ENCODE measurements around the gene SLCO2B1.

SLCO2B1 gene

DNA sequence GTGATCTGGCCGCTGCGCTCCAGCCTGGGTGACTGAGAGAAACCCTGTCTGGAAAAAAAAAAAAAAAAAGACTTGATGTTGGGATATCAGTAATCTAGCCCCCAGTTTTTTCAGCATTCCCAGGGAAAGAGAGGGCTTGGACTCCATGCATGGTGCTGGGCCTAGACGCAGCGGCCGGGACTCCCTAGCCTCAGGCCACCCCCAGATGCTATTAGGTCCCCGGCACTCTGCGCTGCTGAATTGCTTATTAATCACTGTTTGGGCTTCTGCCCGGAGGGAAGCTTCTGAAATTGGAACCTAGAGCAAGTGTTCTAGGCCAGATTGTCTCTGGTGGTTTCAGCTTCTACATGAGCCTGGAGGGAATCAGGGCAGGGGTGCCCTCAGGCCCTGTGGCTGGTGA lies 39.0 kb downstream of the SLCO2B1 start:
- no peak for DNase-seq (ENCODE audit: extremely low spot score, insufficient read length, low read depth)

DNA sequence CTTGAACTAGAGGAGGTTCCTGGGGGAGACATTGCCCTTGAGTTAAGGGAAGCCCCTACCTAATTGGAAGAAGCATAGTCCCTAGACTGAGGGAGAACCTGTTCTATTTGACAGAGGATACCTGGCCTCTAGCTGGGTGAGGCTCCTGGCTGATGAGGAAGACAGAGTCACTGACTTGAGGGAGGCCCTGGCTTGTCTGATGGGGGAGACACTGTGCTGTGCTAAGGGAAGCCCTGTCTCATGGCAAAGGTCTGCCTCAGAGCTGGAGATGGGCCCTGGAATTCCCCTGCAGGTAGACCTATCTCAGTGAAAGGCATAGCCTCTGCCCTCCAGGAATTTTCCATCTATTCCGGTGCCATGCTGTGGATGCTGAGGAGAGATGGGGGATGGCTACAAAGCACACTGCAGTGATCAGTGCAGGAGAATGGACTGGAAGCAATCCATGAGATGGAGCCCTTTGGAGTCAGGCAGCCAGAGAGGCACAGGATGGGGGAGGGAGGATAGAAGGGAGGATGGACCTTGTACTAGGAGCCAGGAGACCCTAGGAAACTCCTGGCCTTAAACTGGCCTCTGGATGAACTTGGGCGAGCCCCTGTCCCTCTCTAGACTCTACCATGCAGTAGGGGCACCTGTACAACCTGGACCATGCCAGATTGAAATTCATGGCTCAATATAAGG lies 39.9 kb downstream of the SLCO2B1 start:
- no peak for DNase-seq (ENCODE audit: extremely low spot score, insufficient read length, low read depth)
- no peak for FAIRE-seq

More for the DNA sequence above, 39.0 kb downstream of the SLCO2B1 start:
- FAIRE-seq = no peak

DNA sequence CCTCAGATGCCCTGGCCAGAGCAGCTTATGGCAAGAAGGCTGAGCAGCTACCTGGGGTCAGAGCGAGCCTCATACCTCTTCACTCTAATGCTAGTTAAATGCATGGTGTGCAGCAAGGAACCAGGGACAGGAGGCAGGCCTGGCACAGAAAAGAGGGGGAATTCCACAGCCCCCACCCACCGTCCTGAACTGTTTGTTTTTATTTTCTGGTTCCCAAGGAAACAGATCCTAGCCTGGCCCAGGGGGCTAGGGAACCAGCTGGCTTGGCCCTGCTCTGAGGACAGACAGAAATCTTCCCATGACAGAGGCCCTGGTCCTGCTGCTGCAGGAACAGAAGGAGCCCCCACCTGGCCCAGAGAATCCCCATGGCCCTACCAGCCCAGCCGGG lies 40.4 kb downstream of the SLCO2B1 start:
- DNase-seq (ENCODE audit: extremely low spot score, insufficient read length, low read depth) (no peak), FAIRE-seq (no peak)

DNA sequence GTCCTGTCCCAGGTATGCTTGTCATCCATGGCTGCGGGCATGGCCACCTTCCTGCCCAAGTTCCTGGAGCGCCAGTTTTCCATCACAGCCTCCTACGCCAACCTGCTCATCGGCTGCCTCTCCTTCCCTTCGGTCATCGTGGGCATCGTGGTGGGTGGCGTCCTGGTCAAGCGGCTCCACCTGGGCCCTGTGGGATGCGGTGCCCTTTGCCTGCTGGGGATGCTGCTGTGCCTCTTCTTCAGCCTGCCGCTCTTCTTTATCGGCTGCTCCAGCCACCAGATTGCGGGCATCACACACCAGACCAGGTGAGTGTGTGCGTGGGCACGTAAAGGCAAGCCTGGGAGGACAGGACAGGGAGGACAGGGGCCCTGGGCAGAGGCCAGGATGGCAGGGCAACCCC lies 42.4 kb downstream of the SLCO2B1 start:
- DNase-seq (ENCODE audit: extremely low spot score, insufficient read length, low read depth) (no peak), FAIRE-seq (no peak)

- DNase-seq (ENCODE audit: extremely low spot score, insufficient read length, low read depth) (no peak), FAIRE-seq (no peak)
Measured at GRCh38 chr11:75193711-75194110, 42.8 kb downstream of the SLCO2B1 start.

DNA sequence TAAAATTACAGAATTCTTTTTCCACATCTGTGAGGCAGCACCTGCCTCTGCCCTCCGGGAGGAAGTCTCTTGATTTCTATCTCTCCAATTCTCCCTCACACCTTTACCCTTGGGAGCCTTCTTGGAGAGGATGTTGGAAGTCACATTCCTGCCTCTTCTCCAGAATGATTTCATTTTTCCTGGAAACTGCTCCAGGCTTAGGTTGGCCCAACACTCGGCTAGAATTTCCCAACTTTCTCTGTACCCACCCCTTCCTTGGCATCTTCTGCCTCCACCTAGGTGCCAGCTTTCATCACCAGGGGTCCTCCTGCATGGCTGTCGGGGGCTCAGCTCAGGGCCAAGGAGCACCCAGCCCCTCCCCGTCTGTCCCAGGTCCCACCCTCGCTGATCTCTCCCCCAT lies 43.2 kb downstream of the SLCO2B1 start:
- DNase-seq (ENCODE audit: extremely low spot score, insufficient read length, low read depth) = no peak

GRCh38 chr11:75195167-75195962 lies 44.5 kb downstream of the SLCO2B1 start:
- no peak for DNase-seq (ENCODE audit: extremely low spot score, insufficient read length, low read depth)
- no peak for FAIRE-seq

More for the DNA sequence above, 43.2 kb downstream of the SLCO2B1 start:
- no peak for FAIRE-seq

GRCh38 chr11:75196426-75196825 lies 45.5 kb downstream of the SLCO2B1 start:
- no peak for FAIRE-seq

GRCh38 chr11:75197512-75198277 lies 46.8 kb downstream of the SLCO2B1 start:
- FAIRE-seq (no peak), DNase-seq (ENCODE audit: extremely low spot score, insufficient read length, low read depth) (no peak)

More at GRCh38 chr11:75196426-75196825, 45.5 kb downstream of the SLCO2B1 start:
- no peak for DNase-seq (ENCODE audit: extremely low spot score, insufficient read length, low read depth)

DNA sequence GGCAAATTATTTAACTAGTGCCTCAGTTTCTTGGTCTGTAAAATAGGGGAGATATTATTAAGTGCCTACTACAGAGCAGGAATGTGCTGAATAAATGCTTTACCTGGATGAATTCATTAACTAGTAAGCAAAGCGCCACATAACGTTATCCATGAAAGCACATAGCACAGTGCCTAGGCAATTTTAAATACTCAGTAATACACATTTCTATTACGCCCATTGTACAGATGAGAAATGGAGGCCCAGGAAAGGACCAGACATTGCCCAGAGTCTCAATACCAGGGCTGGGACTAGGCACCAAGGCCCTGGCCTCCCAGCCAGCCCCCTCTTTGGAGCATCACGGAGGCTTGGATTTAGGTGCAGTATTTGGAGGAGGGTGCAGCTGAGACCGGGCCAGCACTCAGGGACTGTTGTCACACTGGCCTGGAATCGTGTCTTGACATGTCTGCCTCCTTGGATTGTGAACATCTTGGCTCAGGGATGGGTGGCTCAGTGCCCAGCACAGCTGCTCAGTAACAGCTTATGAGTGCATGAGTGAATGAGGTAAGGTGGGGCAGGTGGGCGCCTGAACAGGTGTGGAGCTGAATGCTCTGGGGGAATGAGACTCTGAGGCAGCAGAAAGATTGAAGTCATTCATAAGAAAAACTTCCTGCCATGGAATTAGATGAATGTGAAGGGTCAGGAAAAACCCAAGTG lies 47.5 kb downstream of the SLCO2B1 start:
- FAIRE-seq = no peak
- DNase-seq (ENCODE audit: extremely low spot score, insufficient read length, low read depth) = no peak

DNA sequence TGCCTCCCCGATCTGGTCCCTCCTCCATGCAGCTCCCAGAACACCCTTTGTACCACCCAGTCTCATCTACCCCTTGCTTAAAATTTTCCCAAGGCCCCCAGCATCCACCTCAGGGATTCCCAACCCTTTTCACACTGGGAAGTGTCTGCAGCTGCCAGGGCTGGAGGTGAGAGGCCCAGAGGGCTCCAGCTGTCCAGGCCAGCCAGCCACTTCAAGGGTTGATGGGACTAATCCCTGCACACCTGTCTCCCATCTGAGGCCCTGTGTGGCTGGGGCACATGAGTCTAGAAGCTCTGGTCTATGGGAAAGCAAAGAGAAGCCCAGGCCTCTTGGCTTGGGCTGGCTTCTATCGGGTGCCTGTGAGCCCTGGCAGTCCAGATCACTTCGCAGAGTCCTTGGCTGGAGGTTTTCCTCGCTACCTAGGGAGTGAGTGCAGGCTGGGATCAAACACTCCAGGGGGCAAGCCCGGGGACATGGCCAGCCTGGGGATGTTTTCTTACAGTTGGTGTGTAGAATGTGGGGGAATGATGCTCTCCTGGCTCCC lies 48.6 kb downstream of the SLCO2B1 start:
- no peak for DNase-seq (ENCODE audit: extremely low spot score, insufficient read length, low read depth)
- no peak for FAIRE-seq

DNA sequence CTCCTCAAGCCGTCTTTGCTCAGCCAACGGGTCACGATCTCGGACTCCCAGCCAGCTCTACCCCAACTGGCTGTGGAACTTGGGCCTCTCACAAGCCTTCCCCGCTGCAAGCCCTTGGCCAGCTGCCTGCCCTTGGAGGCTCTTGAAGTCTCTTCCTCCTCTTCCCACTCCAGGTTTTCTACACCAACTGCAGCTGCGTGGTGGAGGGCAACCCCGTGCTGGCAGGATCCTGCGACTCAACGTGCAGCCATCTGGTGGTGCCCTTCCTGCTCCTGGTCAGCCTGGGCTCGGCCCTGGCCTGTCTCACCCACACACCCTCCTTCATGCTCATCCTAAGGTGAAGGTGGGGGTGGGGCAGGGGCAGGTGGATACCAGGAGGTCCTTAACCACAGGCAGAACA lies 49.1 kb downstream of the SLCO2B1 start:
- FAIRE-seq (no peak), DNase-seq (ENCODE audit: extremely low spot score, insufficient read length, low read depth) (no peak)

GRCh38 chr11:75200531-75200930 lies 49.6 kb downstream of the SLCO2B1 start:
- DNase-seq (ENCODE audit: extremely low spot score, insufficient read length, low read depth) (no peak), FAIRE-seq (no peak)

- no peak for DNase-seq (ENCODE audit: extremely low spot score, insufficient read length, low read depth)
- FAIRE-seq = no peak
Measured at GRCh38 chr11:75201771-75202170, 50.9 kb downstream of the SLCO2B1 start.

- no peak for DNase-seq (ENCODE audit: extremely low spot score, insufficient read length, low read depth)
- no peak for FAIRE-seq
Measured at GRCh38 chr11:75202195-75202594, 51.3 kb downstream of the SLCO2B1 start.

DNA sequence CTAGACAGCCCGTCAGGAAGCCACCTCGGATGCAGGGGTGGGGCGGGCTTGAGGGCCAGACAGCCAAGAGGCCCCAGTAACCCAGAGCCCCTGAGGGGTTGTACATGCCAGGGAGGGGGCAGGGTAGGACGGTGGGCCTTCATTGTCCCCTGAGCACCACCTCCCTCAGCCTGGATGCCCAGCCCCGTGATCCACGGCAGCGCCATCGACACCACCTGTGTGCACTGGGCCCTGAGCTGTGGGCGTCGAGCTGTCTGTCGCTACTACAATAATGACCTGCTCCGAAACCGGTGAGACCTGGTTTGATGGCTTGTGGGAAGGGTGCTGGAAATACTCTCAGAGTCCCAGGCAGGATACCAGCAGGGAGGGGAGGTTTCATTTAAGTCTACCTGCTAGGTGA lies 52.2 kb downstream of the SLCO2B1 start:
- DNase-seq (ENCODE audit: extremely low spot score, insufficient read length, low read depth) (no peak), FAIRE-seq (no peak)

DNA sequence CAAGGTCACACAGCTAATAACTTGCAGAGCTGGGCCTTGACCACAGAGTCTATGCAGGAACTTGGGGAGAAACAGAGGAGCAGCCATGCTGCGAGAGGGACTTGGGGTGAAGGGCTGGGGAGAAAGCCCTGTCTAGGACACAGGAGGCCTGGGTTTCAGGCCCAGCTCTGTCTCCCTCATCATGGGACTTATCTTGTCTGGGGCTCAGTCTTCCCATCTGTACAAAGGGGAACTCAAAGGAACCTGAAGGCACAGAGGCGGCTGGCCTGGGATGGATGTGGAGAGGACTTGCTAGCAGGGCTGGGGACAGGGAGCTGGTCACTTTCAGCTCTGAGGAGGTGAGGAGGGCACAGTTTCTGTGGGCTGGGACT lies 52.7 kb downstream of the SLCO2B1 start:
- FAIRE-seq = no peak
- DNase-seq (ENCODE audit: extremely low spot score, insufficient read length, low read depth) = no peak

GRCh38 chr11:75204012-75204674 lies 53.2 kb downstream of the SLCO2B1 start:
- no peak for FAIRE-seq

More at GRCh38 chr11:75204012-75204674, 53.2 kb downstream of the SLCO2B1 start:
- DNase-seq (ENCODE audit: extremely low spot score, insufficient read length, low read depth) = no peak

Data from GM18507 (cell line).